Measurements from ENCODE around the gene TNFRSF4.

DNA sequence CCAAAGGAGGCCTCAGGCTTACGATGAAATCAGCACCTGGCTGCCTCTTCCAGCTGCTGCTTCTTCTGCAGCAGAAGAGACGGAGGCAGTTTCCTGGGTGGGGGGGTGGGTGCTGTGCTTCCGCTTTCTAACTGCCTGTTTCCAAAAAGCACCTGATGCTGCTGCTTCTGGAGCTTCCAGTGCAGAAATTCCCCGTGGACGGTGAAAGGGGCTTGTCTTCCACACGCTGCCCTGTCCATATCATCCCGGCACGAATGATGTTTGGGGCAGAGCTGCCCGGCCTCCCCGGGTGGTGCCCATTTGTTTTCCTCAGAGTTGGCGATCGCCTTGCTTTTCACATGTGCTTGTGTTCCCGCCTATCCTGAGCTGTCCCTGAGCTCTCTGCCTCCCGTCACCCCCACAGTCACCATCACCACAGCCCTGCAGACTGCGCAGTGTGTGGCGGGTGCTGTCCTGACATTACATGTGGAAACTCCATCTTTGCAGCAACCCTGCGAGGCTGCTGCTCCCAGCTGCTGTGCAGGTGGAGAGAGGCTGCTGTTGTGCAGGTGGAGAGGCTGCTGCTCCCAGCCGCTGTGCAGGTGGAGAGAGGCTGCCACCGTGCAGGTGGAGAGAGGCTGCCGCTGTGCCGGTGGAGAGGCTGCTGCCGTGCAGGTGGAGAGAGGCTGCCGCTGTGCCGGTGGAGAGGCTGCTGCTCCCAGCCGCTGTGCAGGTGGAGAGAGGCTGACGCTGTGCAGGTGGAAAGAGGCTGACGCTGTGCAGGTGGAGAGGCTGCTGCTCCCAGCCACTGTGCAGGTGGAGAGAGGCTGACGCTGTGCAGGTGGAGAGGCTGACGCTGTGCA is 38.5 kb downstream of the TNFRSF4 start:
- TF ChIP-seq, protein P1, sequence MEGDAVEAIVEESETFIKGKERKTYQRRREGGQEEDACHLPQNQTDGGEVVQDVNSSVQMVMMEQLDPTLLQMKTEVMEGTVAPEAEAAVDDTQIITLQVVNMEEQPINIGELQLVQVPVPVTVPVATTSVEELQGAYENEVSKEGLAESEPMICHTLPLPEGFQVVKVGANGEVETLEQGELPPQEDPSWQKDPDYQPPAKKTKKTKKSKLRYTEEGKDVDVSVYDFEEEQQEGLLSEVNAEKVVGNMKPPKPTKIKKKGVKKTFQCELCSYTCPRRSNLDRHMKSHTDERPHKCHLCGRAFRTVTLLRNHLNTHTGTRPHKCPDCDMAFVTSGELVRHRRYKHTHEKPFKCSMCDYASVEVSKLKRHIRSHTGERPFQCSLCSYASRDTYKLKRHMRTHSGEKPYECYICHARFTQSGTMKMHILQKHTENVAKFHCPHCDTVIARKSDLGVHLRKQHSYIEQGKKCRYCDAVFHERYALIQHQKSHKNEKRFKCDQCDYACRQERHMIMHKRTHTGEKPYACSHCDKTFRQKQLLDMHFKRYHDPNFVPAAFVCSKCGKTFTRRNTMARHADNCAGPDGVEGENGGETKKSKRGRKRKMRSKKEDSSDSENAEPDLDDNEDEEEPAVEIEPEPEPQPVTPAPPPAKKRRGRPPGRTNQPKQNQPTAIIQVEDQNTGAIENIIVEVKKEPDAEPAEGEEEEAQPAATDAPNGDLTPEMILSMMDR (IDR thresholded peaks at IDR 0.05) = no peak
- no peak for TF ChIP-seq EZH2 (IDR thresholded peaks at IDR 0.05; ENCODE audit: borderline replicate concordance, insufficient read depth, low read depth, low read length, poor library complexity, severe bottlenecking)
